Neutrophil (primary cell): ENCODE measurements around the gene RNF207.
A peak's percentile ranks its signal among the peaks of the same experiment; 100 is the strongest.

ENCODE experiments used
- H3K27ac ChIP-seq: fragments of 200-600 bp; sonication (generic); 2 replicates; pipeline ENCODE4 v1.5.1; 2016; ENCODE audit warnings: mild to moderate bottlenecking, moderate library complexity
- H3K27me3 ChIP-seq: fragments of 200-600 bp; sonication (generic); 2 replicates; pipeline ENCODE4 v1.6.0; 2016; ENCODE audit warnings: mild to moderate bottlenecking
- H3K36me3 ChIP-seq: fragments of 200-600 bp; sonication (generic); 2 replicates; pipeline ENCODE4 v1.5.1; 2017
- H3K4me1 ChIP-seq, 2 experiments: fragments of 200-600 bp in 1 of 2; sonication (generic) in 1 of 2; 1 replicate in 1 of 2; 2 replicates in 1 of 2; pipeline versions ENCODE4 v1.5.1 to v1.6.1; 2013 to 2016; ENCODE audit warnings: low read depth in 1 of 2, low read length in 1 of 2, mild to moderate bottlenecking in 1 of 2, moderate library complexity in 1 of 2; ENCODE audit not compliant: control insufficient read depth in 1 of 2, insufficient read depth in 1 of 2
- H3K4me3 ChIP-seq, 2 experiments: fragments of 200-600 bp in 1 of 2; sonication (generic) in 1 of 2; 1 replicate in 1 of 2; 2 replicates in 1 of 2; pipeline ENCODE4 v1.5.1; 2013 to 2016; ENCODE audit warnings: low read depth in 1 of 2, low read length in 1 of 2, mild to moderate bottlenecking in 1 of 2, moderate library complexity in 1 of 2
- H3K9me3 ChIP-seq: fragments of 200-600 bp; sonication (generic); 2 replicates; pipeline ENCODE4 v1.5.1; 2016
- TF ChIP-seq, protein P1 (sequence below): fragments of 200-600 bp; sonication (generic); IDR thresholded peaks from 2 replicates; pipeline ENCODE4 v1.5.1; 2016; ENCODE audit warnings: antibody characterized with exemption

The RNF207 gene

GRCh38 chr1:6235296-6235677, 29.4 kb downstream of the RNF207 start:
- Histone ChIP-seq H3K27ac (peak overlapping the region; percentile 18), H3K27me3 (peaks cover 39% of the 10 kb centered on the region), H3K9me3 (no peaks in the 10 kb centered on the region), H3K4me3 (peak overlapping the region; percentile 58 to 67), H3K36me3 (peaks cover 14% of the 10 kb centered on the region), H3K4me1 (peaks cover 8 to 13% of the 10 kb centered on the region in 2 experiments)
- TF ChIP-seq, protein P1, sequence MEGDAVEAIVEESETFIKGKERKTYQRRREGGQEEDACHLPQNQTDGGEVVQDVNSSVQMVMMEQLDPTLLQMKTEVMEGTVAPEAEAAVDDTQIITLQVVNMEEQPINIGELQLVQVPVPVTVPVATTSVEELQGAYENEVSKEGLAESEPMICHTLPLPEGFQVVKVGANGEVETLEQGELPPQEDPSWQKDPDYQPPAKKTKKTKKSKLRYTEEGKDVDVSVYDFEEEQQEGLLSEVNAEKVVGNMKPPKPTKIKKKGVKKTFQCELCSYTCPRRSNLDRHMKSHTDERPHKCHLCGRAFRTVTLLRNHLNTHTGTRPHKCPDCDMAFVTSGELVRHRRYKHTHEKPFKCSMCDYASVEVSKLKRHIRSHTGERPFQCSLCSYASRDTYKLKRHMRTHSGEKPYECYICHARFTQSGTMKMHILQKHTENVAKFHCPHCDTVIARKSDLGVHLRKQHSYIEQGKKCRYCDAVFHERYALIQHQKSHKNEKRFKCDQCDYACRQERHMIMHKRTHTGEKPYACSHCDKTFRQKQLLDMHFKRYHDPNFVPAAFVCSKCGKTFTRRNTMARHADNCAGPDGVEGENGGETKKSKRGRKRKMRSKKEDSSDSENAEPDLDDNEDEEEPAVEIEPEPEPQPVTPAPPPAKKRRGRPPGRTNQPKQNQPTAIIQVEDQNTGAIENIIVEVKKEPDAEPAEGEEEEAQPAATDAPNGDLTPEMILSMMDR, result no peak

DNA sequence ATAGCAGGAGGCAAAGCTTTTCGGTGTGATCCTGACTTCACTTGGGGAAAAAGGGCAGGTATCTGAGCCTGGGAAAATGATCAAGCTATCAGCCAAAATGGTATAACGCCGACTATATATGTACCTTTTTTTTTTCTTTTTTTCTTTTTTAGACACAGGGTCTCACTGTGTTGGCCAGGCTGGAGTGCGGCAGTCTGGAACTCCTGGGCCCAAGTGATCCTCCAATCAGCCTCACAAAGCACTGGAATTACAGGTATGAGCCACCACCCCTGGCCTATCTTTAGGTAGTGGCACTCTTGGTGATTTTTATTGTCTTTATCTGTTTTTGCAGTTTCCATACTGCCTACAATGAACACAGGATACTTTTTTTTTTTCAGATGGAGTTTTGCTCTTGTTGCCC, 31.2 kb downstream of the RNF207 start:
- H3K9me3 ChIP-seq, result no peaks in the 10 kb centered on the region
- no peak overlapping the region for H3K27ac ChIP-seq
- peaks cover 57% of the 10 kb centered on the region for H3K27me3 ChIP-seq
- H3K4me1 ChIP-seq, result peaks cover 8 to 13% of the 10 kb centered on the region in 2 experiments
- TF ChIP-seq, protein P1, result no peak
- peaks cover 10% of the 10 kb centered on the region for H3K36me3 ChIP-seq
- no peak overlapping the region for H3K4me3 ChIP-seq

DNA sequence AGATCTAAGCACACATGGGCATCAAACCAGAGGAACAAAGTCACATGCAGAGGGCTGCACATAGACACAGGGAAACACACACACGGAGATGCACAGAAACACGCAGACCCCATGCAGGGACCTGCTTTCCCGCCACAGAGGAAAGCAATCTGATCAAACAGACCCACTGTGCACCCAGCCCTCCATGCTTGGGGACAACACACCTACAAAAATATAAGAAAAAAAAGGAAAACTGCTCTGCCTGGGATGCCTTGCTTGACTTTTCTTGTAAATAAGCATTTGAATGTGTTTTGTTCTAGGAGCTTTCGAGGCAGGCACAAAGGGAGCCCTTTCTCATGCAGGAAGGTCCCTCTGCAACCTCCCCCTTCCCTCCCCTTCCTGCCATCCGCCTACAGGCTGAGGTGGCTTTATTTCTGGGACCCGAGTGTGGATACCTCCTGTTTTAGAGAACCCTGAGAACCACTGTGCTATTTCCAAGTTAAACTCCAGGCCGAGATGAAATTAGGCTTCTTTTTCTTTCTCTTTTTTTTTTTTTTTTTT, 33.4 kb downstream of the RNF207 start:
- Histone ChIP-seq H3K4me1 (peaks cover 8 to 13% of the 10 kb centered on the region in 2 experiments), H3K27me3 (peaks cover 79% of the 10 kb centered on the region), H3K4me3 (no peak overlapping the region), H3K9me3 (no peaks in the 10 kb centered on the region), H3K27ac (no peak overlapping the region), H3K36me3 (no peaks in the 10 kb centered on the region)
- TF ChIP-seq, protein P1, result no peak

GRCh38 chr1:6239950-6240768, 34.2 kb downstream of the RNF207 start:
- H3K27me3 ChIP-seq, result peaks cover 87% of the 10 kb centered on the region

GRCh38 chr1:6241107-6241886, 35.4 kb downstream of the RNF207 start:
- Histone ChIP-seq H3K27me3 (peaks cover 98% of the 10 kb centered on the region), H3K4me1 (peaks cover under 1 to 10% of the 10 kb centered on the region in 2 experiments), H3K4me3 (no peak overlapping the region), H3K27ac (no peak overlapping the region), H3K9me3 (no peaks in the 10 kb centered on the region), H3K36me3 (no peaks in the 10 kb centered on the region)
- TF ChIP-seq, protein P1, result no peak

More at GRCh38 chr1:6239950-6240768, 34.2 kb downstream of the RNF207 start:
- no peak overlapping the region for H3K4me3 ChIP-seq
- H3K27ac ChIP-seq, result no peak overlapping the region
- peaks cover 2 to 6% of the 10 kb centered on the region in 2 experiments for H3K4me1 ChIP-seq
- TF ChIP-seq, protein P1, result no peak
- no peaks in the 10 kb centered on the region for H3K36me3 ChIP-seq
- H3K9me3 ChIP-seq, result no peaks in the 10 kb centered on the region
